ENCODE measurements around the gene CCNA1.
A peak's percentile ranks its signal among the peaks of the same experiment; 100 is the strongest.

CCNA1 gene

DNA sequence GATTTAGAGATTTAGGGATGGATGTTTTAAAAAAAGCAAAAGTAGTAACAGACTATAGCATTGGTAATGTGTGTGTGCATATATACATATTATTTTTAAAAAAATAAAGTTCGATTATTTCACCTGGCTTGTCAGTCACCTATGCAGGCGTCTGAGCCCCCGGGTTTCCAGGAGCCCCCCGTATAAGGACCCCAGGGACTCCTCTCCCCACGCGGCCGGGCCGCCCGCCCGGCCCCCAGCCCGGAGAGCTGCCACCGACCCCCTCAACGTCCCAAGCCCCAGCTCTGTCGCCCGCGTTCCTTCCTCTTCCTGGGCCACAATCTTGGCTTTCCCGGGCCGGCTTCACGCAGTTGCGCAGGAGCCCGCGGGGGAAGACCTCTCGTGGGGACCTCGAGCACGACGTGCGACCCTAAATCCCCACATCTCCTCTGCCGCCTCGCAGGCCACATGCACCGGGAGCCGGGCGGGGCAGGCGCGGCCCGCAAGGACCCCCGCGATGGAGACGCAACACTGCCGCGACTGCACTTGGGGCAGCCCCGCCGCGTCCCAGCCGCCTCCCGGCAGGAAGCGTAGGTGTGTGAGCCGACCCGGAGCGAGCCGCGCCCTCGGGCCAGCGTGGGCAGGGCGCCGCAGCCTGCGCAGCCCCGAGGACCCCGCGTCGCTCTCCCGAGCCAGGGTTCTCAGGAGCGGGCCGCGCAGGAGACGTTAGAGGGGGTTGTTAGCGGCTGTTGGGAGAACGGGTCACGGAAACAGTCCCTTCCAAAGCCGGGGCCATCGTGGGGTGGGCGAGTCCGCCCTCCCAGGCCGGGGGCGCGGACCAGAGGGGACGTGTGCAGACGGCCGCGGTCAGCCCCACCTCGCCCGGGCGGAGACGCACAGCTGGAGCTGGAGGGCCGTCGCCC lies 840 bp upstream of the CCNA1 start (continued):
- TF ChIP-seq, protein P1, sequence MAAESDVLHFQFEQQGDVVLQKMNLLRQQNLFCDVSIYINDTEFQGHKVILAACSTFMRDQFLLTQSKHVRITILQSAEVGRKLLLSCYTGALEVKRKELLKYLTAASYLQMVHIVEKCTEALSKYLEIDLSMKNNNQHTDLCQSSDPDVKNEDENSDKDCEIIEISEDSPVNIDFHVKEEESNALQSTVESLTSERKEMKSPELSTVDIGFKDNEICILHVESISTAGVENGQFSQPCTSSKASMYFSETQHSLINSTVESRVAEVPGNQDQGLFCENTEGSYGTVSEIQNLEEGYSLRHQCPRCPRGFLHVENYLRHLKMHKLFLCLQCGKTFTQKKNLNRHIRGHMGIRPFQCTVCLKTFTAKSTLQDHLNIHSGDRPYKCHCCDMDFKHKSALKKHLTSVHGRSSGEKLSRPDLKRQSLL (tag by site-specific recombination; IDR thresholded peaks at IDR 0.05), result 0 out of 2 replicates have a peak, but pooled peaks have one; percentile 22
- TF ChIP-seq GLIS1 (tag by site-specific recombination; IDR thresholded peaks at IDR 0.05) (peak; percentile 26), ZNF335 (tag by site-specific recombination; conservative IDR thresholded peaks at IDR 0.05) (peak; percentile 92), ZBTB21 (tag by site-specific recombination; IDR thresholded peaks at IDR 0.05) (no peak), ZNF777 (tag by site-specific recombination; IDR thresholded peaks at IDR 0.05; ENCODE audit: borderline replicate concordance) (peak; percentile 99), ZFHX2 (tag by site-specific recombination; conservative IDR thresholded peaks at IDR 0.05) (peak; percentile 95), KLF10 (tag by site-specific recombination; IDR thresholded peaks at IDR 0.05) (0 out of 2 replicates have a peak, but pooled peaks have one; percentile 34), KLF9 (tag by site-specific recombination; IDR thresholded peaks at IDR 0.05; ENCODE audit: low read depth) (0 out of 2 replicates have a peak, but pooled peaks have one; percentile 47), ZNF473 (tag by site-specific recombination; IDR thresholded peaks at IDR 0.05) (no peak), ZBTB8A (tag by site-specific recombination; IDR thresholded peaks at IDR 0.05) (peak; percentile 68), EGR2 (tag by site-specific recombination; IDR thresholded peaks at IDR 0.05; ENCODE audit: low read depth) (peak; percentile 56), ZIC2 (tag by site-specific recombination; IDR thresholded peaks at IDR 0.05) (peak; percentile 64), KLF7 (tag by site-specific recombination; IDR thresholded peaks at IDR 0.05; ENCODE audit: borderline replicate concordance) (0 out of 2 replicates have a peak, but pooled peaks have one; percentile 9), SP2 (tag by site-specific recombination; IDR thresholded peaks at IDR 0.05) (no peak), ZBTB48 (tag by site-specific recombination; IDR thresholded peaks at IDR 0.05) (peak; percentile 62), ZNF416 (tag by site-specific recombination; IDR thresholded peaks at IDR 0.05) (no peak), ZNF624 (tag by site-specific recombination; IDR thresholded peaks at IDR 0.05) (no peak)
- TF ChIP-seq, protein P2, sequence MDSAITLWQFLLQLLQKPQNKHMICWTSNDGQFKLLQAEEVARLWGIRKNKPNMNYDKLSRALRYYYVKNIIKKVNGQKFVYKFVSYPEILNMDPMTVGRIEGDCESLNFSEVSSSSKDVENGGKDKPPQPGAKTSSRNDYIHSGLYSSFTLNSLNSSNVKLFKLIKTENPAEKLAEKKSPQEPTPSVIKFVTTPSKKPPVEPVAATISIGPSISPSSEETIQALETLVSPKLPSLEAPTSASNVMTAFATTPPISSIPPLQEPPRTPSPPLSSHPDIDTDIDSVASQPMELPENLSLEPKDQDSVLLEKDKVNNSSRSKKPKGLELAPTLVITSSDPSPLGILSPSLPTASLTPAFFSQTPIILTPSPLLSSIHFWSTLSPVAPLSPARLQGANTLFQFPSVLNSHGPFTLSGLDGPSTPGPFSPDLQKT (IDR thresholded peaks at IDR 0.05; ENCODE audit: borderline replicate concordance, low read depth, low read length), result no peak
- TF ChIP-seq, protein P3, sequence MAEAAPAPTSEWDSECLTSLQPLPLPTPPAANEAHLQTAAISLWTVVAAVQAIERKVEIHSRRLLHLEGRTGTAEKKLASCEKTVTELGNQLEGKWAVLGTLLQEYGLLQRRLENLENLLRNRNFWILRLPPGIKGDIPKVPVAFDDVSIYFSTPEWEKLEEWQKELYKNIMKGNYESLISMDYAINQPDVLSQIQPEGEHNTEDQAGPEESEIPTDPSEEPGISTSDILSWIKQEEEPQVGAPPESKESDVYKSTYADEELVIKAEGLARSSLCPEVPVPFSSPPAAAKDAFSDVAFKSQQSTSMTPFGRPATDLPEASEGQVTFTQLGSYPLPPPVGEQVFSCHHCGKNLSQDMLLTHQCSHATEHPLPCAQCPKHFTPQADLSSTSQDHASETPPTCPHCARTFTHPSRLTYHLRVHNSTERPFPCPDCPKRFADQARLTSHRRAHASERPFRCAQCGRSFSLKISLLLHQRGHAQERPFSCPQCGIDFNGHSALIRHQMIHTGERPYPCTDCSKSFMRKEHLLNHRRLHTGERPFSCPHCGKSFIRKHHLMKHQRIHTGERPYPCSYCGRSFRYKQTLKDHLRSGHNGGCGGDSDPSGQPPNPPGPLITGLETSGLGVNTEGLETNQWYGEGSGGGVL (tag by site-specific recombination; IDR thresholded peaks at IDR 0.05), result no peak
- TF ChIP-seq, protein P4, sequence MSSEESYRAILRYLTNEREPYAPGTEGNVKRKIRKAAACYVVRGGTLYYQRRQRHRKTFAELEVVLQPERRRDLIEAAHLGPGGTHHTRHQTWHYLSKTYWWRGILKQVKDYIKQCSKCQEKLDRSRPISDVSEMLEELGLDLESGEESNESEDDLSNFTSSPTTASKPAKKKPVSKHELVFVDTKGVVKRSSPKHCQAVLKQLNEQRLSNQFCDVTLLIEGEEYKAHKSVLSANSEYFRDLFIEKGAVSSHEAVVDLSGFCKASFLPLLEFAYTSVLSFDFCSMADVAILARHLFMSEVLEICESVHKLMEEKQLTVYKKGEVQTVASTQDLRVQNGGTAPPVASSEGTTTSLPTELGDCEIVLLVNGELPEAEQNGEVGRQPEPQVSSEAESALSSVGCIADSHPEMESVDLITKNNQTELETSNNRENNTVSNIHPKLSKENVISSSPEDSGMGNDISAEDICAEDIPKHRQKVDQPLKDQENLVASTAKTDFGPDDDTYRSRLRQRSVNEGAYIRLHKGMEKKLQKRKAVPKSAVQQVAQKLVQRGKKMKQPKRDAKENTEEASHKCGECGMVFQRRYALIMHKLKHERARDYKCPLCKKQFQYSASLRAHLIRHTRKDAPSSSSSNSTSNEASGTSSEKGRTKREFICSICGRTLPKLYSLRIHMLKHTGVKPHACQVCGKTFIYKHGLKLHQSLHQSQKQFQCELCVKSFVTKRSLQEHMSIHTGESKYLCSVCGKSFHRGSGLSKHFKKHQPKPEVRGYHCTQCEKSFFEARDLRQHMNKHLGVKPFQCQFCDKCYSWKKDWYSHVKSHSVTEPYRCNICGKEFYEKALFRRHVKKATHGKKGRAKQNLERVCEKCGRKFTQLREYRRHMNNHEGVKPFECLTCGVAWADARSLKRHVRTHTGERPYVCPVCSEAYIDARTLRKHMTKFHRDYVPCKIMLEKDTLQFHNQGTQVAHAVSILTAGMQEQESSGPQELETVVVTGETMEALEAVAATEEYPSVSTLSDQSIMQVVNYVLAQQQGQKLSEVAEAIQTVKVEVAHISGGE (tag by site-specific recombination; conservative IDR thresholded peaks at IDR 0.05; ENCODE audit: low read depth), result no peak
